HepG2 (cell line): ENCODE results near the gene PIGW. TPM values are rescaled to one million over a fixed set of nuclear protein-coding genes. Genes with fewer than 3 reads are reported as not detected.

ENCODE experiments used
- DNMT3B ChIP-seq: conservative IDR thresholded peaks from 2 replicates; pipeline ENCODE4 v1.6.1; 2016; ENCODE audit warnings: missing biosample characterization, control low read depth
- GRHL1 ChIP-seq: sonication (generic); formaldehyde crosslinking; conservative IDR thresholded peaks from 2 replicates; pipeline ENCODE4 v1.8.0; 2022; ENCODE audit warnings: missing genetic modification reagents
- HBP1 ChIP-seq: IDR thresholded peaks from 2 replicates; pipeline ENCODE4 v1.6.1; 2016; ENCODE audit warnings: low read depth, control low read depth
- HOXA9 ChIP-seq: sonication (generic); formaldehyde crosslinking; IDR thresholded peaks from 2 replicates; pipeline ENCODE4 v1.8.1; 2022; ENCODE audit warnings: missing genetic modification reagents, mild to moderate bottlenecking, moderate library complexity, borderline replicate concordance
- PHF8 ChIP-seq: sonication (generic); formaldehyde crosslinking; IDR thresholded peaks from 2 replicates; pipeline ENCODE4 v1.5.0; 2020; ENCODE audit warnings: missing genetic modification reagents
- PRDM15 ChIP-seq: sonication (generic); formaldehyde crosslinking; IDR thresholded peaks from 2 replicates; pipeline ENCODE4 v1.4.0; 2020; ENCODE audit warnings: missing genetic modification reagents
- REST ChIP-seq, 2 experiments: IDR thresholded peaks; 2 replicates each; pipeline ENCODE4 v1.6.1; 2011 to 2012; ENCODE audit warnings: low read length in 2 of 2, borderline replicate concordance in 1 of 2, low read depth in 1 of 2, mild to moderate bottlenecking in 1 of 2, moderate library complexity in 1 of 2
- SALL1 ChIP-seq: sonication (generic); formaldehyde crosslinking; IDR thresholded peaks from 2 replicates; pipeline ENCODE4 v1.8.0; 2022; ENCODE audit warnings: mild to moderate bottlenecking, missing genetic modification reagents
- ZBTB42 ChIP-seq: sonication (generic); formaldehyde crosslinking; IDR thresholded peaks from 2 replicates; pipeline ENCODE4 v1.5.0; 2020; ENCODE audit warnings: mild to moderate bottlenecking, missing genetic modification reagents
- ZFP41 ChIP-seq: sonication (generic); formaldehyde crosslinking; IDR thresholded peaks from 2 replicates; pipeline ENCODE4 v1.4.0; 2020; ENCODE audit warnings: mild to moderate bottlenecking, missing genetic modification reagents, borderline replicate concordance
- ZMAT3 ChIP-seq: sonication (generic); formaldehyde crosslinking; conservative IDR thresholded peaks from 2 replicates; pipeline ENCODE4 v1.7.0; 2021; ENCODE audit warnings: missing genetic modification reagents
- ZNF589 ChIP-seq: sonication (generic); formaldehyde crosslinking; conservative IDR thresholded peaks from 2 replicates; pipeline ENCODE4 v1.8.0; 2022; ENCODE audit warnings: mild to moderate bottlenecking, moderate library complexity, missing genetic modification reagents
- ZNF780A ChIP-seq: sonication (generic); formaldehyde crosslinking; IDR thresholded peaks from 2 replicates; pipeline ENCODE4 v1.8.0; 2022; ENCODE audit warnings: mild to moderate bottlenecking, missing genetic modification reagents, moderate library complexity
- polyA plus RNA-seq, 8 experiments: library from polyadenylated mRNA; depleted of rRNA in 3 of 8; stranded (reverse) in 7 of 8; unstranded in 1 of 8; fragments of >200 nt; fragmentation: Illumina TruSeq in 4 of 8; extraction: Trizol in 4 of 8; gene quantifications; 2 replicates each; pipeline versions ENCODE4 v1.2.1 to v1.2.3, GENCODE V29; 2011 to 2016; ENCODE audit warnings: low read depth in 4 of 8, missing spikeins in 1 of 8, mixed read lengths in 1 of 8; ENCODE audit not compliant: insufficient read depth in 1 of 8
- total RNA-seq, 5 experiments: library from RNA; depleted of rRNA; stranded (reverse); fragments of >200 nt; fragmentation: Illumina TruSeq; extraction: Trizol; gene quantifications; 2 replicates each; pipeline ENCODE4 v1.2.3, GENCODE V29; 2016; ENCODE audit warnings: low read depth in 1 of 5
- TF ChIP-seq, protein P1 (sequence below): IDR thresholded peaks from 2 replicates; pipeline ENCODE4 v1.6.1; 2016; ENCODE audit warnings: low read depth, borderline replicate concordance
- TF ChIP-seq, protein P2 (sequence below): sonication (generic); formaldehyde crosslinking; IDR thresholded peaks from 2 replicates; pipeline ENCODE4 v1.4.0; 2020; ENCODE audit warnings: missing genetic modification reagents, borderline replicate concordance

Gene PIGW
- total and polyA plus RNA-seq, 2 of the 13 experiments (the other 11 are each of a cell fraction or from before 2014, with no cell fraction given) = 9.0 to 24.0 TPM

- peak; percentile 41; the same call in 1 of the 2 replicates for TF ChIP-seq SALL1 (CRISPR knock-in tag)
- no peak for TF ChIP-seq HBP1 (CRISPR knock-in tag)
- no peak for TF ChIP-seq DNMT3B
- no peak for TF ChIP-seq GRHL1 (CRISPR knock-in tag)
- 0 out of 2 replicates have a peak, but pooled peaks have one; percentile 26 for TF ChIP-seq HOXA9
- TF ChIP-seq PRDM15 (CRISPR knock-in tag) = no peak
- no peak; the same call in none of the 2 replicates for TF ChIP-seq ZMAT3 (CRISPR knock-in tag)
- TF ChIP-seq ZFP41 = no peak
- TF ChIP-seq, protein P1, sequence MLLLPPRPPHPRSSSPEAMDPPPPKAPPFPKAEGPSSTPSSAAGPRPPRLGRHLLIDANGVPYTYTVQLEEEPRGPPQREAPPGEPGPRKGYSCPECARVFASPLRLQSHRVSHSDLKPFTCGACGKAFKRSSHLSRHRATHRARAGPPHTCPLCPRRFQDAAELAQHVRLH (CRISPR knock-in tag) = no peak
- TF ChIP-seq REST (IDR thresholded peaks at IDR 0.05; ENCODE audit: borderline replicate concordance in 1 of 2, low read depth in 1 of 2, low read length in 2 of 2) = no peak
- TF ChIP-seq ZBTB42 = no peak
- TF ChIP-seq ZNF780A (CRISPR knock-in tag) = no peak
- TF ChIP-seq, protein P2, sequence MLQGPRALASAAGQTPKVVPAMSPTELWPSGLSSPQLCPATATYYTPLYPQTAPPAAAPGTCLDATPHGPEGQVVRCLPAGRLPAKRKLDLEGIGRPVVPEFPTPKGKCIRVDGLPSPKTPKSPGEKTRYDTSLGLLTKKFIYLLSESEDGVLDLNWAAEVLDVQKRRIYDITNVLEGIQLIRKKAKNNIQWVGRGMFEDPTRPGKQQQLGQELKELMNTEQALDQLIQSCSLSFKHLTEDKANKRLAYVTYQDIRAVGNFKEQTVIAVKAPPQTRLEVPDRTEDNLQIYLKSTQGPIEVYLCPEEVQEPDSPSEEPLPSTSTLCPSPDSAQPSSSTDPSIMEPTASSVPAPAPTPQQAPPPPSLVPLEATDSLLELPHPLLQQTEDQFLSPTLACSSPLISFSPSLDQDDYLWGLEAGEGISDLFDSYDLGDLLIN (CRISPR knock-in tag) = no peak
- TF ChIP-seq ZNF589 (CRISPR knock-in tag) = no peak
- peak; percentile 1; the same call in 1 of the 2 replicates for TF ChIP-seq PHF8
Observed at GRCh38 chr17:36533935-36534839, 600 bp upstream of the PIGW start (continued).
